H1 (cell line): ENCODE measurements around the gene DNAH1.

Source experiments
- BCL11A ChIP-seq, 2 experiments: IDR thresholded peaks; one replicate each; pipeline ENCODE4 v1.6.1; 2011; ENCODE audit warnings: low read depth in 2 of 2, low read length in 2 of 2, mild to moderate bottlenecking in 2 of 2
- CTCF ChIP-seq, 3 experiments: IDR thresholded peaks; 1 replicate in 2 of 3; 2 replicates in 1 of 3; pipeline versions ENCODE4 v1.5.1 to v1.6.1; 2011; ENCODE audit warnings: low read length in 3 of 3, mild to moderate bottlenecking in 3 of 3, inconsistent platforms in 2 of 3, low read depth in 1 of 3, moderate library complexity in 1 of 3; ENCODE audit not compliant: insufficient read depth in 1 of 3; ENCODE audit errors: control extremely low read depth in 1 of 3
- EP300 ChIP-seq, 2 experiments: IDR thresholded peaks; 1 replicate in 1 of 2; 2 replicates in 1 of 2; pipeline ENCODE4 v1.6.1; 2011 to 2012; ENCODE audit warnings: low read depth in 2 of 2, low read length in 2 of 2, mild to moderate bottlenecking in 2 of 2, borderline replicate concordance in 1 of 2, inconsistent platforms in 1 of 2, moderate library complexity in 1 of 2
- EZH2 ChIP-seq: fragments of 200-600 bp; sonication (generic); IDR thresholded peaks from 2 replicates; pipeline ENCODE4 v1.7.1; 2012; ENCODE audit warnings: low read depth, mild to moderate bottlenecking, moderate library complexity, low read length, inconsistent platforms; ENCODE audit not compliant: severe bottlenecking
- MAX ChIP-seq: IDR thresholded peaks from 2 replicates; pipeline ENCODE4 v1.6.1; 2012; ENCODE audit warnings: inconsistent platforms
- POLR2A ChIP-seq, 2 experiments: IDR thresholded peaks; 1 replicate in 1 of 2; 2 replicates in 1 of 2; pipeline ENCODE4 v1.6.1; 2011; ENCODE audit warnings: low read depth in 2 of 2, low read length in 2 of 2, mild to moderate bottlenecking in 2 of 2; ENCODE audit errors: control extremely low read depth in 1 of 2
- POLR2AphosphoS5 ChIP-seq: IDR thresholded peaks from 2 replicates; pipeline ENCODE4 v1.6.1; 2011; ENCODE audit warnings: low read depth, low read length
- RXRA ChIP-seq: IDR thresholded peaks from 2 replicates; pipeline ENCODE4 v1.6.1; 2011; ENCODE audit warnings: low read depth, mild to moderate bottlenecking, low read length, moderate library complexity; ENCODE audit not compliant: insufficient read depth
- SIX5 ChIP-seq: IDR thresholded peaks from 2 replicates; pipeline ENCODE4 v1.6.1; 2011; ENCODE audit warnings: mild to moderate bottlenecking, low read depth, low read length
- SP1 ChIP-seq: IDR thresholded peaks from 2 replicates; pipeline ENCODE4 v1.6.1; 2011; ENCODE audit warnings: low read depth, low read length
- TAF7 ChIP-seq: optimal IDR thresholded peaks from 2 replicates; pipeline ENCODE3; 2011; ENCODE audit warnings: low read depth, mild to moderate bottlenecking, inconsistent platforms, low read length, moderate library complexity, borderline replicate concordance
- ZNF274 ChIP-seq: IDR thresholded peaks from 2 replicates; pipeline ENCODE4 v1.7.0; 2012; ENCODE audit warnings: low read length, borderline replicate concordance; ENCODE audit errors: extremely low read depth

GRCh38 chr3:52438104-52438376 lies 121.9 kb downstream of the DNAH1 start:
- no peak for TF ChIP-seq TAF7
- TF ChIP-seq BCL11A (IDR thresholded peaks at IDR 0.05; ENCODE audit: low read depth in 2 of 2, low read length in 2 of 2), result no peak
- no peak for TF ChIP-seq CTCF (IDR thresholded peaks at IDR 0.05; ENCODE audit: control extremely low read depth in 1 of 3, insufficient read depth in 1 of 3, low read depth in 1 of 3, low read length in 3 of 3)
- TF ChIP-seq SP1, result no peak
- no peak for TF ChIP-seq RXRA
- no peak for TF ChIP-seq POLR2AphosphoS5
- no peak for TF ChIP-seq EZH2
- no peak for TF ChIP-seq MAX
- no peak for TF ChIP-seq EP300 (IDR thresholded peaks at IDR 0.05; ENCODE audit: borderline replicate concordance in 1 of 2, low read depth in 2 of 2, low read length in 2 of 2)
- no peak for TF ChIP-seq POLR2A (IDR thresholded peaks at IDR 0.05; ENCODE audit: control extremely low read depth in 1 of 2, low read depth in 2 of 2, low read length in 2 of 2)
- no peak for TF ChIP-seq SIX5
- no peak for TF ChIP-seq ZNF274
